HG03196 (cell line): Measurements from ENCODE around the gene SEC23IP.

ENCODE experiments used
- ATAC-seq: cut with Tn5 transposase; IDR thresholded peaks from one replicate; pipeline ENCODE4 v1.9.1; 2021; ENCODE audit not compliant: unreplicated experiment

Gene SEC23IP

GRCh38 chr10:119932631-119933030, 40.1 kb downstream of the SEC23IP start:
- no peak for ATAC-seq

GRCh38 chr10:119933179-119933578, 40.6 kb downstream of the SEC23IP start:
- no peak for ATAC-seq

GRCh38 chr10:119940487-119940886, 48.0 kb downstream of the SEC23IP start:
- no peak for ATAC-seq

- ATAC-seq, result no peak
Measured at GRCh38 chr10:119942973-119943372, 50.4 kb downstream of the SEC23IP start.

GRCh38 chr10:119945805-119946204, 53.3 kb downstream of the SEC23IP start:
- ATAC-seq, result no peak

GRCh38 chr10:119947300-119947699, 54.8 kb downstream of the SEC23IP start:
- no peak for ATAC-seq

GRCh38 chr10:119957451-119957850, 64.9 kb downstream of the SEC23IP start:
- ATAC-seq, result no peak

- no peak for ATAC-seq
Measured at GRCh38 chr10:119962837-119963236, 70.3 kb downstream of the SEC23IP start.

- ATAC-seq, result no peak
Measured at GRCh38 chr10:119967066-119967465, 74.5 kb downstream of the SEC23IP start.

GRCh38 chr10:119969609-119970008, 77.1 kb downstream of the SEC23IP start:
- no peak for ATAC-seq

- no peak for ATAC-seq
Measured at GRCh38 chr10:119970107-119970506, 77.6 kb downstream of the SEC23IP start.

- ATAC-seq, result no peak
Measured at GRCh38 chr10:119970963-119971362, 78.4 kb downstream of the SEC23IP start.

- no peak for ATAC-seq
Measured at GRCh38 chr10:119973281-119973680, 80.8 kb downstream of the SEC23IP start.

GRCh38 chr10:119976421-119976820, 83.9 kb downstream of the SEC23IP start:
- no peak for ATAC-seq

- ATAC-seq, result no peak
Measured at GRCh38 chr10:119980956-119981750, 88.6 kb downstream of the SEC23IP start.

GRCh38 chr10:119981826-119982225, 89.3 kb downstream of the SEC23IP start:
- no peak for ATAC-seq

GRCh38 chr10:119988333-119988732, 95.8 kb downstream of the SEC23IP start:
- no peak for ATAC-seq

- ATAC-seq, result no peak
Measured at GRCh38 chr10:119989966-119990365, 97.4 kb downstream of the SEC23IP start.

GRCh38 chr10:119991066-119991465, 98.5 kb downstream of the SEC23IP start:
- no peak for ATAC-seq

- ATAC-seq, result no peak
Measured at GRCh38 chr10:119991816-119992215, 99.3 kb downstream of the SEC23IP start.
